Measurements from ENCODE around the gene ADAMTS1.

ADAMTS1 gene

GRCh38 chr21:26833011-26833410 is 12.2 kb downstream of the ADAMTS1 start:
- no peak for TF ChIP-seq CTCF (IDR thresholded peaks at IDR 0.05; ENCODE audit: borderline replicate concordance, insufficient read depth, low read depth, low read length)
- H3K4me3 ChIP-seq (ENCODE audit: low read depth, low read length): no peak overlapping the region

GRCh38 chr21:26832546-26832945 is 12.7 kb downstream of the ADAMTS1 start:
- no peak for TF ChIP-seq CTCF (IDR thresholded peaks at IDR 0.05; ENCODE audit: borderline replicate concordance, insufficient read depth, low read depth, low read length)
- H3K4me3 ChIP-seq (ENCODE audit: low read depth, low read length): no peak overlapping the region

DNA sequence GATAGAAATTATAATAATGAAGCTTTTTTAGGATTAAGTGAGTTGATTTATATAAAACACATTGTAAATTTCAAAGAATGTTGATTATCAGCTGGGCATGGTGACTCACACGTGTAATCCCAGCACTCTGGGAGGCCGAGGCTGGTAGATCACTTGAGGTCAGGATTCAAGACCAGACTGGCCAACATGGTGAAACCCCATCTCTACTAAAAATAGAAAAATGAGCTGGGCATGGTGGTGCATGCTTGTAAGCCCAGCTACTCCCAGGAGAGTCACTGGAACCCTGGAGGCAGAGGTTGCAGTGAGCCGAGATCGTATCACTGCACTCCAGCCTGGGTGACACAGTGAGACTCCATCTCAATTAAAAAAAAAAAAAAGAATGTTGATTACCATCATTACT is 18.4 kb downstream of the ADAMTS1 start:
- no peak overlapping the region for H3K4me3 ChIP-seq (ENCODE audit: low read depth, low read length)
- no peak for TF ChIP-seq CTCF (IDR thresholded peaks at IDR 0.05; ENCODE audit: borderline replicate concordance, insufficient read depth, low read depth, low read length)

GRCh38 chr21:26820509-26820908 is 24.7 kb downstream of the ADAMTS1 start:
- H3K4me3 ChIP-seq (ENCODE audit: low read depth, low read length): no peak overlapping the region
- no peak for TF ChIP-seq CTCF (IDR thresholded peaks at IDR 0.05; ENCODE audit: borderline replicate concordance, insufficient read depth, low read depth, low read length)

- no peak for TF ChIP-seq CTCF (IDR thresholded peaks at IDR 0.05; ENCODE audit: borderline replicate concordance, insufficient read depth, low read depth, low read length)
- no peak overlapping the region for H3K4me3 ChIP-seq (ENCODE audit: low read depth, low read length)
Observed at GRCh38 chr21:26819740-26820324, 25.4 kb downstream of the ADAMTS1 start.

DNA sequence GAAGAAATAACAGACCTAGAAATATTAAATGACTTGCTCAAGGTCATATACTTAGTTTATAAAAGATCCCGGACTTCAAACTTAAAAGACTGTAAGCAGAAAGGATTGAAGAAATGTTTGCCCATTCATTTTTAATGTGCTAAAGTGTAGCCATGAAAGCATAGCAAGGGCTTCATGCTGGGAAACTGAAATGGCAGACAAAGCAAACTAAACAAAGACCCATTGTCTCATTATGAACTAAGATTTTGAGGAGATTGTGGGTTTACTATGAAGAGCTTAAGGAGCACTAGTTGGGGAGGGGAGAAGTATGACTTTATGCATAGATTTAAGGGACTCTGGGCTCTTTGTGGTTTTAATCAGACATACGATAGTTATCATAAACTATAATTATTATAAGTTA is 26.3 kb downstream of the ADAMTS1 start:
- H3K4me3 ChIP-seq (ENCODE audit: low read depth, low read length): no peak overlapping the region

More for the DNA sequence above, 26.3 kb downstream of the ADAMTS1 start:
- TF ChIP-seq CTCF (IDR thresholded peaks at IDR 0.05; ENCODE audit: borderline replicate concordance, insufficient read depth, low read depth, low read length): no peak

Measured in GM12875 (cell line).